ENCODE results near the gene IVNS1ABP. TPM values are rescaled to one million over a fixed set of nuclear protein-coding genes. Genes with fewer than 3 reads are reported as not detected.

IVNS1ABP gene
- total and polyA plus RNA-seq, 2 of the 13 experiments (the other 11 are each of a cell fraction or from before 2014, with no cell fraction given) = 49.1 to 51.7 TPM

DNA sequence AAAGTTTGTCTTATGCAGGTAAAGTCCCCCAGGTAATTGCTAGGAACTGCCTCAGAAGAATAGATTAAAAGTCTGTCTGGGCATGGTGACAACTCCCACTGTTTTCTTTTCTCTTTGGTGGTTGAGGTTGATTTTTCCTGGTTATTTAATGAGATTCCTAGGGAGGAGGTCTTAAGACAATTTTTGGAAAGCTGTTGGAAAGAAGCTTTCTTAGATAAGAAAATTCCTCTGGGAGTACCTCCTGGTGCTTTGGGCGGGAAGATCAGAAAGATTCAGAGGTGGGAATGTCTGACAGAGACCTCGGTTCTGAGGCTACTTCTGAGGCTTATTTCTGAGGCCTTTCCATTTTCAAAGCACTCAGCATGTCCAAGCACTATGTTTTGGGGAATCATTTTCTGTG, 25.0 kb upstream of the IVNS1ABP start:
- H3K4me2 ChIP-seq (ENCODE audit: low read depth, low read length) = no peak overlapping the region
- no peak overlapping the region for H2AFZ ChIP-seq (ENCODE audit: low read length)
- no peak overlapping the region for H3K9ac ChIP-seq (ENCODE audit: insufficient read depth, low read depth, low read length)
- TF ChIP-seq ZKSCAN1 (IDR thresholded peaks at IDR 0.05; ENCODE audit: low read length) (no peak), HNF4A (CRISPR knock-in tag; IDR thresholded peaks at IDR 0.05) (no peak), MED1 (CRISPR knock-in tag; IDR thresholded peaks at IDR 0.05) (no peak), ZNF800 (CRISPR knock-in tag; IDR thresholded peaks at IDR 0.05) (no peak), ATM (IDR thresholded peaks at IDR 0.05; ENCODE audit: borderline replicate concordance) (no peak), ZNF879 (CRISPR knock-in tag; IDR thresholded peaks at IDR 0.05) (no peak), ZNF10 (CRISPR knock-in tag; IDR thresholded peaks at IDR 0.05; ENCODE audit: borderline replicate concordance, low read depth) (no peak), GZF1 (CRISPR knock-in tag; IDR thresholded peaks at IDR 0.05) (no peak), PHF21A (CRISPR knock-in tag; IDR thresholded peaks at IDR 0.05) (no peak)
- TF ChIP-seq, protein P1, sequence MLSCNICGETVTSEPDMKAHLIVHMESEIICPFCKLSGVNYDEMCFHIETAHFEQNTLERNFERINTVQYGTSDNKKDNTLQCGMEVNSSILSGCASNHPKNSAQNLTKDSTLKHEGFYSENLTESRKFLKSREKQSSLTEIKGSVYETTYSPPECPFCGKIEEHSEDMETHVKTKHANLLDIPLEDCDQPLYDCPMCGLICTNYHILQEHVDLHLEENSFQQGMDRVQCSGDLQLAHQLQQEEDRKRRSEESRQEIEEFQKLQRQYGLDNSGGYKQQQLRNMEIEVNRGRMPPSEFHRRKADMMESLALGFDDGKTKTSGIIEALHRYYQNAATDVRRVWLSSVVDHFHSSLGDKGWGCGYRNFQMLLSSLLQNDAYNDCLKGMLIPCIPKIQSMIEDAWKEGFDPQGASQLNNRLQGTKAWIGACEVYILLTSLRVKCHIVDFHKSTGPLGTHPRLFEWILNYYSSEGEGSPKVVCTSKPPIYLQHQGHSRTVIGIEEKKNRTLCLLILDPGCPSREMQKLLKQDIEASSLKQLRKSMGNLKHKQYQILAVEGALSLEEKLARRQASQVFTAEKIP (CRISPR knock-in tag; IDR thresholded peaks at IDR 0.05; ENCODE audit: borderline replicate concordance) = no peak
- TF ChIP-seq, protein P2, sequence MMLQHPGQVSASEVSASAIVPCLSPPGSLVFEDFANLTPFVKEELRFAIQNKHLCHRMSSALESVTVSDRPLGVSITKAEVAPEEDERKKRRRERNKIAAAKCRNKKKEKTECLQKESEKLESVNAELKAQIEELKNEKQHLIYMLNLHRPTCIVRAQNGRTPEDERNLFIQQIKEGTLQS (CRISPR knock-in tag; IDR thresholded peaks at IDR 0.05) = no peak
- no peaks in the 10 kb centered on the region for H3K27me3 ChIP-seq (ENCODE audit: control insufficient read depth in 1 of 2, insufficient read depth in 2 of 2, low read length in 2 of 2)
- no peaks in the 10 kb centered on the region for H4K20me1 ChIP-seq (ENCODE audit: insufficient read depth, low read length)
- ChIA-PET CTCF (ENCODE audit: low intra/inter-chr PET ratio, low total read pairs) (no interaction called here), POLR2A (no interaction called here)
- FAIRE-seq = no peak
- H3K79me2 ChIP-seq (ENCODE audit: insufficient read depth, low read length) = no peaks in the 10 kb centered on the region
- H3K9me3 ChIP-seq (ENCODE audit: low read length) = no peaks in the 10 kb centered on the region
- in situ Hi-C loops (cut with HindIII; ENCODE audit: extremely low pct_ligation_motif_present, low pct_unique_long_range_greater_than_20kb) (no loop called here), intact Hi-C loops (cut with micrococcal nuclease; ENCODE audit: unreplicated experiment) (no loop called here)
- BruUV-seq (replicated peaks) = no TSS peak
- no peak for DNase-seq (ENCODE audit: low spot score)
- H3K36me3 ChIP-seq (replicated peaks in 1 of 2; ENCODE audit: control insufficient read depth in 1 of 2, insufficient read depth in 2 of 2, low read length in 2 of 2) = no peaks in the 10 kb centered on the region
- peaks cover 56% of the 10 kb centered on the region for H3K4me1 ChIP-seq (ENCODE audit: insufficient read depth, low read length)
- ATAC-seq = no peak
- peak overlapping the region; percentile 53 for H3K27ac ChIP-seq (ENCODE audit: extremely low read length, insufficient read depth, low read length)
- WGBS (ENCODE audit: low lambda C conversion rate) = 92% methylated on average over 2 of the region's 2 CpGs
- H3K4me3 ChIP-seq (replicated peaks in 1 of 3; ENCODE audit: insufficient read depth in 1 of 3, low read depth in 2 of 3, low read length in 3 of 3) = no peak overlapping the region

All from HepG2 (cell line).